Measurements from ENCODE around the gene THY1. TPM values are rescaled to one million over a fixed set of nuclear protein-coding genes. Genes with fewer than 3 reads are reported as not detected.
"Not testable (repeated sequence)": the region's sequence is repeated elsewhere in the genome, so short reads cannot be mapped to it uniquely, and the experiment has no call there.

THY1 gene
- total RNA-seq, 1 experiment from 2014 or later, result 13.7 TPM

GRCh38 chr11:119384332-119384731 is 38.6 kb downstream of the THY1 start:
- POLR2A ChIA-PET, result no interaction called here
- TF ChIP-seq TCF7L2 (IDR thresholded peaks at IDR 0.05; ENCODE audit: low read depth, low read length) (no peak), SIN3A (IDR thresholded peaks at IDR 0.05; ENCODE audit: borderline replicate concordance, insufficient read depth, low read depth, low read length) (no peak), REST (IDR thresholded peaks at IDR 0.05; ENCODE audit: insufficient read depth in 1 of 2, low read depth in 2 of 2, low read length in 1 of 2) (no peak), POLR2AphosphoS5 (IDR thresholded peaks at IDR 0.05; ENCODE audit: low read depth, low read length) (no peak), CTCF (IDR thresholded peaks at IDR 0.05) (no peak; the same call in 1 of the 2 replicates)
- in situ Hi-C loops (cut with HindIII; ENCODE audit: low pct_unique_long_range_greater_than_20kb, low sequenced_read_pairs) (no loop called here), intact Hi-C loops (cut with micrococcal nuclease; ENCODE audit: unreplicated experiment) (loop anchor here (5.0 kb wide), 1 partner anchor 88 kb away; no protein-coding TSS in a partner anchor)
- Histone ChIP-seq H3K27ac (ENCODE audit: low read length) (no peak overlapping the region), H3K4me3 (ENCODE audit: low read depth in 2 of 2, low read length in 2 of 2) (no peak overlapping the region), H3K9me3 (ENCODE audit: control insufficient read depth, insufficient read depth, low read depth, low read length) (no peaks in the 10 kb centered on the region), H3K4me1 (ENCODE audit: control insufficient read depth, insufficient read depth, low read length) (peaks cover 3% of the 10 kb centered on the region; the same call in 1 of the 2 replicates), H3K27me3 (ENCODE audit: control insufficient read depth, insufficient read depth, low read length) (no peaks in the 10 kb centered on the region), H3K36me3 (ENCODE audit: control insufficient read depth, insufficient read depth, low read length) (no peaks in the 10 kb centered on the region)
- CTCF ChIA-PET, result interaction anchor here (1.0 kb wide), 1 partner anchor 91 kb away, joined by 4 read pairs; no protein-coding TSS in a partner anchor
- DNase-seq (ENCODE audit: low read depth, low spot score) (no peak), ATAC-seq (no peak)
- no TSS peak for BruUV-seq (replicated peaks)

- H3K27ac ChIP-seq (ENCODE audit: low read length); BruUV-seq (replicated peaks); in situ Hi-C loops (cut with HindIII; ENCODE audit: low pct_unique_long_range_greater_than_20kb, low sequenced_read_pairs); CTCF ChIA-PET; H3K4me1 ChIP-seq (ENCODE audit: control insufficient read depth, insufficient read depth, low read length); H3K36me3 ChIP-seq (ENCODE audit: control insufficient read depth, insufficient read depth, low read length); ATAC-seq; DNase-seq (ENCODE audit: low read depth, low spot score); H3K9me3 ChIP-seq (ENCODE audit: control insufficient read depth, insufficient read depth, low read depth, low read length); H3K27me3 ChIP-seq (ENCODE audit: control insufficient read depth, insufficient read depth, low read length): not testable (repeated sequence)
- H3K4me3 ChIP-seq (ENCODE audit: low read depth in 2 of 2, low read length in 2 of 2), result peak overlapping the region; percentile 56 to 86
- intact Hi-C loops (cut with micrococcal nuclease; ENCODE audit: unreplicated experiment), result loop anchor here (5.0 kb wide), 1 partner anchor 90 kb away; no protein-coding TSS in a partner anchor
- POLR2A ChIA-PET, result interaction anchor here (1.4 to 1.6 kb wide), 2 partner anchors 14 to 92 kb away, joined by 3 to 4 read pairs; no protein-coding TSS in a partner anchor
These were observed 40.5 kb downstream of the THY1 start for GRCh38 chr11:119382513-119382912.

- H3K27ac ChIP-seq (ENCODE audit: low read length), result peak overlapping the region; percentile 57
- ChIA-PET CTCF (interaction anchor here (0.6 kb wide), 1 partner anchor 200 kb away, joined by 3 read pairs; no protein-coding TSS in a partner anchor), POLR2A (interaction anchor here (1.4 kb wide), 1 partner anchor 93 kb away, joined by 3 read pairs; no protein-coding TSS in a partner anchor)
These were observed 40.9 kb downstream of the THY1 start for GRCh38 chr11:119382101-119382500.

More at GRCh38 chr11:119382101-119382500, 40.9 kb downstream of the THY1 start:
- H3K27me3 ChIP-seq (ENCODE audit: control insufficient read depth, insufficient read depth, low read length), result no peaks in the 10 kb centered on the region
- in situ Hi-C loops (cut with HindIII; ENCODE audit: low pct_unique_long_range_greater_than_20kb, low sequenced_read_pairs), result no loop called here
- no peaks in the 10 kb centered on the region for H3K9me3 ChIP-seq (ENCODE audit: control insufficient read depth, insufficient read depth, low read depth, low read length)
- ATAC-seq, result no peak
- TF ChIP-seq TCF7L2 (IDR thresholded peaks at IDR 0.05; ENCODE audit: low read depth, low read length) (no peak), CTCF (IDR thresholded peaks at IDR 0.05) (no peak)
- intact Hi-C loops (cut with micrococcal nuclease; ENCODE audit: unreplicated experiment), result loop anchor here (5.0 kb wide), 1 partner anchor 90 kb away; no protein-coding TSS in a partner anchor
- no peak for DNase-seq (ENCODE audit: low read depth, low spot score)
- peaks cover 3% of the 10 kb centered on the region; the same call in 1 of the 2 replicates for H3K4me1 ChIP-seq (ENCODE audit: control insufficient read depth, insufficient read depth, low read length)
- H3K36me3 ChIP-seq (ENCODE audit: control insufficient read depth, insufficient read depth, low read length), result no peaks in the 10 kb centered on the region
- TSS peak; percentile 95 for BruUV-seq (replicated peaks)
- H3K4me3 ChIP-seq (ENCODE audit: low read depth in 2 of 2, low read length in 2 of 2), result peak overlapping the region; percentile 56 to 86
